ENCODE data around the gene P2RY6.

DNA sequence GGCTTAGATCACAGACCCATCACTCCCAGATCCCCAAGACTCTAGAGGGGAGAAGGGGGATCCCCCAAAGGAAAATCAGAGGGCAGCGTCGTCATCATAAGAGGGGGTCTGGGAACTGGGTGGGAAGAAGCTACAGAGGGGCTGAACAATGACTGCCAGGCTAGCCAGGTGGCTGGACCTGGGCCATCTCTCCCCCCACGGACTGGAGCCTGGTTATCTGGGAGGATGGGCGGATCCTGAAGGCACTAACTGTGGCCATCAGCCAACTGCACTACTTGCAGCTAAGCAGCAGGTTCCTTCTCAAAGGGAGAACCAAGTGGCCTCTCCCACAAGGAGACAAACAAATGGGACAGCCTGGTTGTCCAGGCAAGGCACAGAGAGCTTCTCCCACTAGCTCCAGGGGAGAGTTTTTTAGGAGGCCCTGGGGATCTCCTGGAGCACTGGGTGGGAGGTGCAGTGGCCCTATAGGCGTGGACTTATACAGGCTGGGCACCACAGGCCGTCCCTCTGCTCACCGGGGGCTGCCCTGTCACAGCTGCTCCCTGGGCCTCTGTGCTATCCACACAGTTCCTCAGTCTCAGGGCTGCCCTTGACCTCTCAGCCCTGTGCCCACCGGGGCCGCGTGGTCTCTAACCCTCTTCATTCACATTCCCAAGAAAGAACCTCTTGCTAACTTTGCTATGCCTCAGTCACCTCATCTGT is 15.4 kb downstream of the P2RY6 start:
- TF ChIP-seq POLR2AphosphoS5 (IDR thresholded peaks at IDR 0.05) (no peak), POLR2A (IDR thresholded peaks at IDR 0.05) (no peak), EP300 (IDR thresholded peaks at IDR 0.05) (no peak)
- TF ChIP-seq, protein P1, sequence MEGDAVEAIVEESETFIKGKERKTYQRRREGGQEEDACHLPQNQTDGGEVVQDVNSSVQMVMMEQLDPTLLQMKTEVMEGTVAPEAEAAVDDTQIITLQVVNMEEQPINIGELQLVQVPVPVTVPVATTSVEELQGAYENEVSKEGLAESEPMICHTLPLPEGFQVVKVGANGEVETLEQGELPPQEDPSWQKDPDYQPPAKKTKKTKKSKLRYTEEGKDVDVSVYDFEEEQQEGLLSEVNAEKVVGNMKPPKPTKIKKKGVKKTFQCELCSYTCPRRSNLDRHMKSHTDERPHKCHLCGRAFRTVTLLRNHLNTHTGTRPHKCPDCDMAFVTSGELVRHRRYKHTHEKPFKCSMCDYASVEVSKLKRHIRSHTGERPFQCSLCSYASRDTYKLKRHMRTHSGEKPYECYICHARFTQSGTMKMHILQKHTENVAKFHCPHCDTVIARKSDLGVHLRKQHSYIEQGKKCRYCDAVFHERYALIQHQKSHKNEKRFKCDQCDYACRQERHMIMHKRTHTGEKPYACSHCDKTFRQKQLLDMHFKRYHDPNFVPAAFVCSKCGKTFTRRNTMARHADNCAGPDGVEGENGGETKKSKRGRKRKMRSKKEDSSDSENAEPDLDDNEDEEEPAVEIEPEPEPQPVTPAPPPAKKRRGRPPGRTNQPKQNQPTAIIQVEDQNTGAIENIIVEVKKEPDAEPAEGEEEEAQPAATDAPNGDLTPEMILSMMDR (IDR thresholded peaks at IDR 0.05), result no peak

Data from suprapubic skin (tissue), 4 donors.